Keratinocyte (primary cell): ENCODE data around the gene PPM1B. TPM values are rescaled to one million over a fixed set of nuclear protein-coding genes. Genes with fewer than 3 reads are reported as not detected.
"Not testable (repeated sequence)": the region's sequence is repeated elsewhere in the genome, so short reads cannot be mapped to it uniquely, and the experiment has no call there.

Experiments
- DNase-seq: peaks from one replicate; pipeline ENCODE4 v3.0.0-alpha.2; 2011; ENCODE audit warnings: low read depth, missing footprints, low spot score
- FAIRE-seq: peaks from 2 replicates; lab custom pipeline; 2011; peaks lifted over from hg19 to GRCh38; lab: Jason Lieb, UNC
- H2AFZ ChIP-seq: 2 replicates; pipeline ENCODE4 v1.6.0; 2012; ENCODE audit warnings: low read length, control low read depth, inconsistent platforms; ENCODE audit not compliant: control insufficient read depth
- H3K27ac ChIP-seq: 2 replicates; pipeline ENCODE4 v1.5.1; 2011; ENCODE audit warnings: low read length; ENCODE audit not compliant: control insufficient read depth, insufficient read depth
- H3K27me3 ChIP-seq: 3 replicates; pipeline ENCODE4 v1.6.0; 2011; ENCODE audit warnings: low read length; ENCODE audit not compliant: control insufficient read depth, insufficient read depth; ENCODE audit errors: extremely low read depth
- H3K36me3 ChIP-seq, 2 experiments: 2 replicates in 1 of 2; 3 replicates in 1 of 2; pipeline ENCODE4 v1.5.1; 2011; ENCODE audit warnings: low read length in 2 of 2, mild to moderate bottlenecking in 1 of 2; ENCODE audit not compliant: control insufficient read depth in 2 of 2, insufficient read depth in 2 of 2; ENCODE audit errors: extremely low read depth in 1 of 2
- H3K4me1 ChIP-seq: 3 replicates; pipeline ENCODE4 v1.5.1; 2011; ENCODE audit warnings: low read length; ENCODE audit not compliant: control insufficient read depth, insufficient read depth; ENCODE audit errors: extremely low read depth
- H3K4me2 ChIP-seq: 3 replicates; pipeline ENCODE4 v1.6.0; 2011; ENCODE audit warnings: low read depth, low read length; ENCODE audit not compliant: control insufficient read depth, insufficient read depth; ENCODE audit errors: extremely low read depth
- H3K4me3 ChIP-seq, 3 experiments: fragments of 200-600 bp in 1 of 3; sonication (generic) in 1 of 3; 2 replicates in 2 of 3; 3 replicates in 1 of 3; pipeline ENCODE4 v1.5.1; 2011 to 2016; ENCODE audit warnings: low read length in 3 of 3, mild to moderate bottlenecking in 3 of 3, control low read depth in 2 of 3, inconsistent platforms in 1 of 3, low read depth in 1 of 3, mixed read lengths in 1 of 3, mixed run types in 1 of 3, moderate library complexity in 1 of 3; ENCODE audit not compliant: control insufficient read depth in 2 of 3, insufficient read depth in 2 of 3; ENCODE audit errors: extremely low read depth in 1 of 3
- H3K79me2 ChIP-seq: 2 replicates; pipeline ENCODE4 v1.6.0; 2012; ENCODE audit warnings: low read length; ENCODE audit not compliant: control insufficient read depth, insufficient read depth
- H3K9ac ChIP-seq: 3 replicates; pipeline ENCODE4 v1.6.0; 2011; ENCODE audit warnings: low read length; ENCODE audit not compliant: control insufficient read depth, insufficient read depth; ENCODE audit errors: extremely low read depth
- H3K9me1 ChIP-seq: 3 replicates; pipeline ENCODE4 v1.6.0; 2011; ENCODE audit warnings: low read length; ENCODE audit not compliant: control insufficient read depth, insufficient read depth; ENCODE audit errors: extremely low read depth
- H3K9me3 ChIP-seq: 2 replicates; pipeline ENCODE4 v1.5.1; 2012; ENCODE audit warnings: low read depth, low read length; ENCODE audit not compliant: control insufficient read depth
- H4K20me1 ChIP-seq: 3 replicates; pipeline ENCODE4 v1.6.0; 2011; ENCODE audit warnings: low read length; ENCODE audit not compliant: control insufficient read depth, insufficient read depth; ENCODE audit errors: extremely low read depth
- CTCF ChIP-seq, 3 experiments: IDR thresholded peaks in 1 of 3; conservative IDR thresholded peaks in 1 of 3; optimal IDR thresholded peaks in 1 of 3; 2 replicates in 2 of 3; 3 replicates in 1 of 3; pipeline versions ENCODE3 to v1.5.1; 2011; ENCODE audit warnings: low read length in 3 of 3, mild to moderate bottlenecking in 3 of 3, moderate library complexity in 2 of 3, control low read depth in 1 of 3, inconsistent platforms in 1 of 3; ENCODE audit not compliant: insufficient read depth in 2 of 3; ENCODE audit errors: extremely low read depth in 1 of 3
- EZH2 ChIP-seq: IDR thresholded peaks from one replicate; pipeline ENCODE4 v1.6.1; 2012; ENCODE audit warnings: inconsistent platforms, mild to moderate bottlenecking, low read length, moderate library complexity
- dilution Hi-C: fragments of 300-500 bp; cut with MboI; formaldehyde crosslinking; loops from one replicate; pipeline ENCODE4 v1.7.0; 2020; ENCODE audit warnings: low sequenced_read_pairs; ENCODE audit not compliant: extremely low pct_ligation_motif_present
- polyA plus RNA-seq, 5 experiments: library from polyadenylated mRNA; depleted of rRNA in 3 of 5; stranded (reverse) in 3 of 5; stranded (forward) in 1 of 5; unstranded in 1 of 5; fragments of >200 nt; gene quantifications; 1 replicate in 1 of 5; 2 replicates in 3 of 5; 3 replicates in 1 of 5; pipeline versions ENCODE4 v1.2.1 to v1.2.3, GENCODE V29; 2011 to 2012; ENCODE audit warnings: missing spikeins in 2 of 5, low read depth in 1 of 5, low replicate concordance in 1 of 5

The PPM1B gene
- polyA plus RNA-seq, 1 donor (not counting 4 experiments of a cell fraction or from before 2014, with no cell fraction given) = 34.5 TPM

- Histone ChIP-seq H3K79me2 (peaks cover 28% of the 10 kb centered on the region), H3K4me1 (no peaks in the 10 kb centered on the region), H2AFZ (no peak overlapping the region), H3K4me3 (no peak overlapping the region), H3K9me1 (peaks cover 2% of the 10 kb centered on the region), H3K27ac (no peak overlapping the region), H3K27me3 (no peaks in the 10 kb centered on the region), H3K9me3 (no peaks in the 10 kb centered on the region), H3K9ac (no peak overlapping the region), H4K20me1 (peaks cover 4% of the 10 kb centered on the region), H3K36me3 (peaks cover 5 to 10% of the 10 kb centered on the region in 2 experiments), H3K4me2 (no peak overlapping the region)
- TF ChIP-seq EZH2 (no peak), CTCF (optimal IDR thresholded peaks at IDR 0.05 in 1 of 3, IDR thresholded peaks at IDR 0.05 in 1 of 3, conservative IDR thresholded peaks at IDR 0.05 in 1 of 3; ENCODE audit: extremely low read depth in 1 of 3, insufficient read depth in 2 of 3, low read length in 3 of 3) (no peak)
- dilution Hi-C loops = no loop called here
- no peak for FAIRE-seq
- no peak for DNase-seq
These were observed 36.5 kb downstream of the PPM1B start for GRCh38 chr2:44205169-44205568.

GRCh38 chr2:44207102-44207501 is 38.4 kb downstream of the PPM1B start:
- Histone ChIP-seq H3K9me3 (no peaks in the 10 kb centered on the region), H3K4me1 (no peaks in the 10 kb centered on the region), H3K4me2 (no peak overlapping the region), H3K79me2 (peaks cover 24% of the 10 kb centered on the region), H3K27ac (no peak overlapping the region), H3K27me3 (no peaks in the 10 kb centered on the region), H3K4me3 (no peak overlapping the region), H3K36me3 (peaks cover 3 to 4% of the 10 kb centered on the region in 2 experiments), H3K9me1 (peaks cover 2% of the 10 kb centered on the region), H3K9ac (no peak overlapping the region), H4K20me1 (no peaks in the 10 kb centered on the region), H2AFZ (no peak overlapping the region)
- no peak for TF ChIP-seq CTCF (optimal IDR thresholded peaks at IDR 0.05 in 1 of 3, IDR thresholded peaks at IDR 0.05 in 1 of 3, conservative IDR thresholded peaks at IDR 0.05 in 1 of 3; ENCODE audit: extremely low read depth in 1 of 3, insufficient read depth in 2 of 3, low read length in 3 of 3)
- no peak for TF ChIP-seq EZH2
- dilution Hi-C loops = no loop called here
- no peak for DNase-seq
- FAIRE-seq = no peak

- H3K27me3 ChIP-seq, H3K4me1 ChIP-seq, dilution Hi-C loops, H3K9ac ChIP-seq, H3K4me2 ChIP-seq, H3K4me3 ChIP-seq, H3K36me3 ChIP-seq, H3K9me3 ChIP-seq, DNase-seq, H4K20me1 ChIP-seq, H2AFZ ChIP-seq, H3K9me1 ChIP-seq, H3K27ac ChIP-seq, FAIRE-seq: not testable (repeated sequence)
- peaks cover 22% of the 10 kb centered on the region for H3K79me2 ChIP-seq
These were observed 39.0 kb downstream of the PPM1B start for GRCh38 chr2:44207648-44208047.
